ENCODE measurements around the gene HOGA1.

HOGA1 gene

GRCh38 chr10:97584060-97584797 is at the start of gene HOGA1:
TSS of gene HOGA1 (plus strand) at chr10:97584389. CDS start at chr10:97584704, 315 bp downstream.
- TF ChIP-seq EZH2 (optimal IDR thresholded peaks at IDR 0.05; ENCODE audit: low read depth, low read length) = no peak
- no peak for TF ChIP-seq CTCF (IDR thresholded peaks at IDR 0.05; ENCODE audit: low read length)
- no peak for TF ChIP-seq EZH2phosphoT487 (IDR thresholded peaks at IDR 0.05; ENCODE audit: low read length)
- no peak within 1 kb of the TSS for H3K27ac ChIP-seq (ENCODE audit: low read length)
- H2AFZ ChIP-seq (ENCODE audit: low read length) = 0 out of 2 replicates have a peak within 1 kb of the TSS, but pooled peaks have one; percentile 42
- H3F3A ChIP-seq (ENCODE audit: insufficient read depth, low read length) = no peaks in the 10 kb centered on the region
- H3K27me3 ChIP-seq (replicated peaks; ENCODE audit: insufficient read depth, low read length) = no peaks in the 10 kb centered on the region
- H3K9ac ChIP-seq (ENCODE audit: low read length) = no peak within 1 kb of the TSS
- no peaks in the 10 kb centered on the region for H4K20me1 ChIP-seq (ENCODE audit: insufficient read depth, low read length)
- no peaks in the 10 kb centered on the region for H3K36me3 ChIP-seq (replicated peaks; ENCODE audit: insufficient read depth, low read length)
- H3K4me3 ChIP-seq (ENCODE audit: low read length) = no peak within 1 kb of the TSS
- no peaks in the 10 kb centered on the region for H3K9me3 ChIP-seq (replicated peaks; ENCODE audit: insufficient read depth, low read length)
- H3K9me2 ChIP-seq (replicated peaks; ENCODE audit: insufficient read depth, low read length) = no peaks in the 10 kb centered on the region
- no peaks in the 10 kb centered on the region for H3K4me1 ChIP-seq (ENCODE audit: low read length)
- H3K4me2 ChIP-seq (ENCODE audit: low read depth, low read length) = no peak within 1 kb of the TSS
- DNase-seq = no peak
- H3K79me2 ChIP-seq (ENCODE audit: low read length) = no peaks in the 10 kb centered on the region

- Histone ChIP-seq H3K79me2 (ENCODE audit: low read length) (no peaks in the 10 kb centered on the region), H3K9ac (ENCODE audit: low read length) (no peak overlapping the region), H3K4me3 (ENCODE audit: low read length) (no peak overlapping the region), H3K4me1 (ENCODE audit: low read length) (no peaks in the 10 kb centered on the region), H3K27me3 (replicated peaks; ENCODE audit: insufficient read depth, low read length) (no peaks in the 10 kb centered on the region), H3K9me3 (replicated peaks; ENCODE audit: insufficient read depth, low read length) (no peaks in the 10 kb centered on the region), H4K20me1 (ENCODE audit: insufficient read depth, low read length) (no peaks in the 10 kb centered on the region), H3K27ac (ENCODE audit: low read length) (no peak overlapping the region), H3F3A (ENCODE audit: insufficient read depth, low read length) (no peaks in the 10 kb centered on the region), H3K9me2 (replicated peaks; ENCODE audit: insufficient read depth, low read length) (no peaks in the 10 kb centered on the region), H3K36me3 (replicated peaks; ENCODE audit: insufficient read depth, low read length) (no peaks in the 10 kb centered on the region), H2AFZ (ENCODE audit: low read length) (no peak overlapping the region), H3K4me2 (ENCODE audit: low read depth, low read length) (no peak overlapping the region)
- TF ChIP-seq EZH2phosphoT487 (IDR thresholded peaks at IDR 0.05; ENCODE audit: low read length) = no peak
- peak; percentile 65 for TF ChIP-seq CTCF (IDR thresholded peaks at IDR 0.05; ENCODE audit: low read length)
- DNase-seq = peak; percentile 22
Measured at GRCh38 chr10:97534746-97535367, 49.3 kb upstream of the HOGA1 start.

- H3K27me3 ChIP-seq (replicated peaks; ENCODE audit: insufficient read depth, low read length) = no peaks in the 10 kb centered on the region
- no peaks in the 10 kb centered on the region for H3K9me3 ChIP-seq (replicated peaks; ENCODE audit: insufficient read depth, low read length)
Measured at GRCh38 chr10:97537186-97537869, 46.9 kb upstream of the HOGA1 start.

More at GRCh38 chr10:97537186-97537869, 46.9 kb upstream of the HOGA1 start:
- no peaks in the 10 kb centered on the region for H3K79me2 ChIP-seq (ENCODE audit: low read length)
- no peaks in the 10 kb centered on the region for H3F3A ChIP-seq (ENCODE audit: insufficient read depth, low read length)
- no peak overlapping the region for H3K27ac ChIP-seq (ENCODE audit: low read length)
- no peak overlapping the region for H2AFZ ChIP-seq (ENCODE audit: low read length)
- H3K4me3 ChIP-seq (ENCODE audit: low read length) = no peak overlapping the region
- H3K9me2 ChIP-seq (replicated peaks; ENCODE audit: insufficient read depth, low read length) = no peaks in the 10 kb centered on the region
- H3K36me3 ChIP-seq (replicated peaks; ENCODE audit: insufficient read depth, low read length) = no peaks in the 10 kb centered on the region
- H3K4me2 ChIP-seq (ENCODE audit: low read depth, low read length) = no peak overlapping the region
- no peak for TF ChIP-seq CTCF (IDR thresholded peaks at IDR 0.05; ENCODE audit: low read length)
- no peak for TF ChIP-seq EZH2 (optimal IDR thresholded peaks at IDR 0.05; ENCODE audit: low read depth, low read length)
- no peak for TF ChIP-seq EZH2phosphoT487 (IDR thresholded peaks at IDR 0.05; ENCODE audit: low read length)
- DNase-seq = no peak
- H3K4me1 ChIP-seq (ENCODE audit: low read length) = no peaks in the 10 kb centered on the region
- H3K9ac ChIP-seq (ENCODE audit: low read length) = no peak overlapping the region
- H4K20me1 ChIP-seq (ENCODE audit: insufficient read depth, low read length) = no peaks in the 10 kb centered on the region
